Trophoblast cell (in vitro differentiated cells and primary cell): ENCODE data around the gene NHSL1.
A peak's percentile ranks its signal among the peaks of the same experiment; 100 is the strongest.
"Not testable (repeated sequence)": the region's sequence is repeated elsewhere in the genome, so short reads cannot be mapped to it uniquely, and the experiment has no call there.

ENCODE experiments used
- DNase-seq, 2 donors: peaks; one replicate each; pipeline ENCODE4 v3.0.0-alpha.2; 2016
- H2AFZ ChIP-seq: 2 replicates; pipeline ENCODE4 v1.6.1; 2013; ENCODE audit warnings: low read length, moderate library complexity, mild to moderate bottlenecking; ENCODE audit not compliant: insufficient read depth, poor library complexity
- H2AK5ac ChIP-seq: 2 replicates; pipeline ENCODE4 v1.6.1; 2013; ENCODE audit warnings: mild to moderate bottlenecking, low read length
- H2BK120ac ChIP-seq: 2 replicates; pipeline ENCODE4 v1.6.1; 2013; ENCODE audit warnings: low read length, mild to moderate bottlenecking, moderate library complexity; ENCODE audit not compliant: insufficient read depth, poor library complexity
- H2BK12ac ChIP-seq: 2 replicates; pipeline ENCODE4 v1.6.1; 2013; ENCODE audit warnings: mild to moderate bottlenecking, low read length, moderate library complexity
- H2BK5ac ChIP-seq: 2 replicates; pipeline ENCODE4 v1.6.1; 2013; ENCODE audit warnings: low read length, low read depth, moderate library complexity, mild to moderate bottlenecking; ENCODE audit not compliant: poor library complexity
- H3K14ac ChIP-seq: 2 replicates; pipeline ENCODE4 v1.6.1; 2013; ENCODE audit warnings: mild to moderate bottlenecking, low read length
- H3K18ac ChIP-seq: 2 replicates; pipeline ENCODE4 v1.6.1; 2013; ENCODE audit warnings: mild to moderate bottlenecking, low read length
- H3K23ac ChIP-seq: 2 replicates; pipeline ENCODE4 v1.6.1; 2013; ENCODE audit warnings: low read length
- H3K27ac ChIP-seq: 2 replicates; pipeline ENCODE4 v1.5.1; 2013; ENCODE audit warnings: low read depth, mild to moderate bottlenecking, inconsistent platforms, low read length, moderate library complexity
- H3K27me3 ChIP-seq: 2 replicates; pipeline ENCODE4 v1.6.1; 2013; ENCODE audit warnings: inconsistent platforms, mild to moderate bottlenecking, low read length, moderate library complexity; ENCODE audit not compliant: insufficient read depth
- H3K36me3 ChIP-seq, 2 experiments: 1 replicate in 1 of 2; 2 replicates in 1 of 2; pipeline ENCODE4 v1.6.1; 2013; ENCODE audit warnings: low read length in 2 of 2, mild to moderate bottlenecking in 2 of 2, moderate library complexity in 1 of 2; ENCODE audit not compliant: insufficient read depth in 2 of 2, control insufficient read depth in 1 of 2
- H3K4ac ChIP-seq: 2 replicates; pipeline ENCODE4 v1.6.1; 2013; ENCODE audit warnings: low read depth, mild to moderate bottlenecking, low read length, moderate library complexity
- H3K4me1 ChIP-seq, 2 experiments: 1 replicate in 1 of 2; 2 replicates in 1 of 2; pipeline ENCODE4 v1.6.1; 2013; ENCODE audit warnings: low read length in 2 of 2, mild to moderate bottlenecking in 2 of 2, moderate library complexity in 1 of 2; ENCODE audit not compliant: insufficient read depth in 2 of 2, control insufficient read depth in 1 of 2
- H3K4me2 ChIP-seq: 2 replicates; pipeline ENCODE4 v1.6.1; 2013; ENCODE audit warnings: inconsistent platforms, mild to moderate bottlenecking, low read length, moderate library complexity
- H3K4me3 ChIP-seq: 2 replicates; pipeline ENCODE4 v1.5.1; 2013; ENCODE audit warnings: mild to moderate bottlenecking, low read depth, low read length, inconsistent platforms
- H3K79me1 ChIP-seq: one replicate; pipeline ENCODE4 v1.6.1; 2013; ENCODE audit warnings: low read length
- H3K79me2 ChIP-seq: 2 replicates; pipeline ENCODE4 v1.6.1; 2013; ENCODE audit warnings: low read length, mild to moderate bottlenecking; ENCODE audit not compliant: control insufficient read depth, insufficient read depth, poor library complexity
- H3K9ac ChIP-seq: 2 replicates; pipeline ENCODE4 v1.6.1; 2013; ENCODE audit warnings: mild to moderate bottlenecking, low read length
- H3K9me3 ChIP-seq: 2 replicates; pipeline ENCODE4 v1.6.1; 2013; ENCODE audit warnings: low read depth, mild to moderate bottlenecking, control low read depth, inconsistent platforms, low read length; ENCODE audit not compliant: insufficient read depth
- H4K12ac ChIP-seq: 2 replicates; pipeline ENCODE4 v1.6.1; 2013; ENCODE audit warnings: low read depth, mild to moderate bottlenecking, low read length, moderate library complexity
- H4K8ac ChIP-seq: 2 replicates; pipeline ENCODE4 v1.6.1; 2013; ENCODE audit warnings: low read depth, mild to moderate bottlenecking, low read length, moderate library complexity
- H4K91ac ChIP-seq: one replicate; pipeline ENCODE4 v1.6.1; 2013; ENCODE audit warnings: low read depth, mild to moderate bottlenecking, low read length, moderate library complexity
- whole genome bisulfite sequencing: extraction: QIAGEN DNeasy Blood & Tissue Kit; methylation state at CpG from one replicate; pipeline ENCODE4 v1.1.7; 2013; ENCODE audit warnings: missing lambda C conversion rate; ENCODE audit not compliant: insufficient read length, insufficient coverage; ENCODE audit errors: extremely low coverage; 5-methylcytosine and 5-hydroxymethylcytosine counted together

Gene NHSL1

GRCh38 chr6:138428944-138429598 is 70.2 kb downstream of the NHSL1 start:
- no peak overlapping the region for H2BK12ac ChIP-seq
- no peak overlapping the region for H4K8ac ChIP-seq
- H3K36me3 ChIP-seq: peaks cover 40 to 46% of the 10 kb centered on the region in 2 experiments
- no peak overlapping the region for H3K4ac ChIP-seq
- no peak overlapping the region for H3K4me3 ChIP-seq
- no peaks in the 10 kb centered on the region for H3K27me3 ChIP-seq
- H2AK5ac ChIP-seq: no peak overlapping the region
- no peak overlapping the region for H4K12ac ChIP-seq
- no peak overlapping the region for H4K91ac ChIP-seq
- no peak overlapping the region for H2BK5ac ChIP-seq
- no peak overlapping the region for H3K9ac ChIP-seq
- no peak overlapping the region for H3K18ac ChIP-seq
- no peak overlapping the region for H3K23ac ChIP-seq
- no peaks in the 10 kb centered on the region for H3K79me1 ChIP-seq
- no peaks in the 10 kb centered on the region for H3K79me2 ChIP-seq
- H3K27ac ChIP-seq: no peak overlapping the region
- H3K4me2 ChIP-seq: no peak overlapping the region
- no peak overlapping the region for H3K14ac ChIP-seq
- no peak overlapping the region for H2AFZ ChIP-seq
- peak in 1 of 2 donors; percentile 67 for DNase-seq
- no CpG with 5 or more reads among the region's 8 CpGs for WGBS
- no peaks in the 10 kb centered on the region for H3K4me1 ChIP-seq
- H3K9me3 ChIP-seq: peaks cover 1% of the 10 kb centered on the region
- H2BK120ac ChIP-seq: no peak overlapping the region

- Histone ChIP-seq H3K9me3 (peaks cover 1% of the 10 kb centered on the region), H3K27ac (no peak overlapping the region), H3K23ac (no peak overlapping the region), H3K27me3 (no peaks in the 10 kb centered on the region), H2BK120ac (no peak overlapping the region), H3K4ac (no peak overlapping the region), H2AFZ (no peak overlapping the region), H2BK12ac (no peak overlapping the region), H4K8ac (no peak overlapping the region), H3K36me3 (peaks cover 37 to 43% of the 10 kb centered on the region in 2 experiments), H3K4me3 (no peak overlapping the region), H2AK5ac (no peak overlapping the region), H4K91ac (no peak overlapping the region), H2BK5ac (no peak overlapping the region), H3K4me1 (no peaks in the 10 kb centered on the region), H3K14ac (no peak overlapping the region), H3K9ac (no peak overlapping the region), H4K12ac (no peak overlapping the region), H3K18ac (no peak overlapping the region), H3K4me2 (no peak overlapping the region), H3K79me2 (no peaks in the 10 kb centered on the region), H3K79me1 (no peaks in the 10 kb centered on the region)
- no CpG with 5 or more reads among the region's 8 CpGs for WGBS
- DNase-seq: no peak
Measured at GRCh38 chr6:138427701-138428100, 71.6 kb downstream of the NHSL1 start.

- no peak for DNase-seq
- no peak overlapping the region for H3K27ac ChIP-seq
- H3K9ac ChIP-seq: no peak overlapping the region
- no peaks in the 10 kb centered on the region for H3K27me3 ChIP-seq
- H3K4ac ChIP-seq: no peak overlapping the region
- no CpG with 5 or more reads among the region's 5 CpGs for WGBS
- no peak overlapping the region for H4K8ac ChIP-seq
- peaks cover 28 to 34% of the 10 kb centered on the region in 2 experiments for H3K36me3 ChIP-seq
- no peak overlapping the region for H3K4me2 ChIP-seq
- no peak overlapping the region for H2BK5ac ChIP-seq
- H3K79me2 ChIP-seq: no peaks in the 10 kb centered on the region
- H3K4me1 ChIP-seq: no peaks in the 10 kb centered on the region
- H4K91ac ChIP-seq: no peak overlapping the region
- no peak overlapping the region for H2BK12ac ChIP-seq
- H4K12ac ChIP-seq: no peak overlapping the region
- no peaks in the 10 kb centered on the region for H3K79me1 ChIP-seq
- H3K9me3 ChIP-seq: no peaks in the 10 kb centered on the region
- no peak overlapping the region for H2BK120ac ChIP-seq
- no peak overlapping the region for H2AK5ac ChIP-seq
- H3K4me3 ChIP-seq: no peak overlapping the region
- no peak overlapping the region for H3K18ac ChIP-seq
- H3K14ac ChIP-seq: no peak overlapping the region
- no peak overlapping the region for H3K23ac ChIP-seq
- H2AFZ ChIP-seq: no peak overlapping the region
Measured at GRCh38 chr6:138426500-138427123, 72.7 kb downstream of the NHSL1 start.

- H3K4me2 ChIP-seq, H3K4ac ChIP-seq, H3K18ac ChIP-seq, H3K4me3 ChIP-seq, H4K91ac ChIP-seq, H3K4me1 ChIP-seq, H3K27ac ChIP-seq, H3K9me3 ChIP-seq, H2BK120ac ChIP-seq, H4K8ac ChIP-seq, H3K14ac ChIP-seq, H4K12ac ChIP-seq, H3K9ac ChIP-seq, H3K27me3 ChIP-seq, H3K79me2 ChIP-seq, DNase-seq, H3K79me1 ChIP-seq, H2BK12ac ChIP-seq, H2AK5ac ChIP-seq, H3K23ac ChIP-seq, H2BK5ac ChIP-seq, H2AFZ ChIP-seq: not testable (repeated sequence)
- no CpG with 5 or more reads among the region's 7 CpGs for WGBS
- H3K36me3 ChIP-seq: peaks cover 21 to 27% of the 10 kb centered on the region in 2 experiments
Measured at GRCh38 chr6:138425256-138425655, 74.0 kb downstream of the NHSL1 start.
